GM18861 (cell line): ENCODE data around the gene DGAT2L6.
"Not testable (repeated sequence)": the region's sequence is repeated elsewhere in the genome, so short reads cannot be mapped to it uniquely, and the experiment has no call there.

Experiments
- ATAC-seq: cut with Tn5 transposase; IDR thresholded peaks from one replicate; pipeline ENCODE4 v1.9.1; 2021; ENCODE audit not compliant: unreplicated experiment

Gene DGAT2L6

GRCh38 chrX:70196961-70197720 is 19.9 kb downstream of the DGAT2L6 start:
- ATAC-seq = peak; percentile 91

- ATAC-seq = no peak
Observed at GRCh38 chrX:70201732-70202131, 24.4 kb downstream of the DGAT2L6 start.

GRCh38 chrX:70208479-70208878 is 31.2 kb downstream of the DGAT2L6 start:
- no peak for ATAC-seq

- ATAC-seq = not testable (repeated sequence)
Observed at GRCh38 chrX:70209570-70209969, 32.3 kb downstream of the DGAT2L6 start.

DNA sequence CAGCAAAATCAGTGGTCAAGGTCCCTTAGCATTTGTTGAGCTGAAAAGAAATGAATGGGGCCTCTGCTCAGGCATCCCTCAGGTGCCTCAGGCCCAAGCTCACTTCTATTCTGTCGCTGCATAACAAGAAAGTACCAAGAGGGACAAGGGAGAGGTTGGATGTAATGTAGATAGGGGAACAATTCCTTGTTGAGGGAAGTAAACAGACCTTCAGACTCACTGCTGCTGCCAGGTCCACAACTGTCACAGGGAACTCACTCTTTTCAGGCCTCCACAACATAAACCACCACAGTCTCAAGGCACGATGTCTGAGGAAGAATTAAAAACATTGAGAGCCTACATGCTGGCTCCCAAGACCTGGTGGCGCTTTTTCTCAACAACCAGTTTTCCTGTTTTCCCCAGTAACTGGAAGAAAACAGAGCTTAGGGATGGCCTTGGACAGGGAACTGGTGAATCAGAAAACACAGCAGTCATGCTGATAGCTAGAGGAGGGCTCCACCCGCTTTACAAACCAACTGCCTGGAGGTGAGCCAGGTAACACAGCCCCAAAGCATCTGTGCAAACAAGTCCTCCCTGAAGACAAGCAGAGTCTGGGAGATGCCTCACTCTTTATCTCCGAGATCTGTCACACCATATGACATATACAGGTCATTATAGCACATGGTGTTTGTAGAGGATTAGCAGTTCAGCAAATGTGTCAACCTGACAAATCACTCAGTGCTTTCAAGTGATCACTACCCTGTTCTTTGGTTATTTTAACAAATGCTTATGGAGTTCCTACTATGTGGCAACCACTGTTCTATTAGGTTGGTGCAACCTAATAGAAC is 42.9 kb downstream of the DGAT2L6 start:
- no peak for ATAC-seq

GRCh38 chrX:70226048-70226447 is 48.8 kb downstream of the DGAT2L6 start:
- ATAC-seq = no peak

- no peak for ATAC-seq
Observed at GRCh38 chrX:70226687-70227086, 49.4 kb downstream of the DGAT2L6 start.

DNA sequence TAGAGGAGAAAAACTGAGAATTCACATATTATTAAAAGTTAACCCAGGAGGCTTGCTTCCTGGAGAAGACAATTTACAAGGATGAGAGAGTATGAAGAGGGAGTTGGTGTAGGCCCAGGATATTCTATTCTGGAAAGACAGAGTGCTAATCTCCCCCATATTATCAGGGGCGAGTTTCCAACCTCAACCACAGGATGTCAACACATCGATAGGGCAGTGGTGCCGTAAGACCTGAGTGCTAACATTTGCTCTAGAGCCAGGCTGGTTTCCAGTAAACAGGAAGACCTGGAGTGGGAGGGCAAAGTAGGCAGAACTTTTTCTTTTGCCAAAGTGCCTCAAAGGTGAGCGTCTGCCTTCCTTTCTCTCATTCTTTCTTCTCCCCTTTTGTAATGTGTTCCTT is 54.4 kb downstream of the DGAT2L6 start:
- no peak for ATAC-seq

DNA sequence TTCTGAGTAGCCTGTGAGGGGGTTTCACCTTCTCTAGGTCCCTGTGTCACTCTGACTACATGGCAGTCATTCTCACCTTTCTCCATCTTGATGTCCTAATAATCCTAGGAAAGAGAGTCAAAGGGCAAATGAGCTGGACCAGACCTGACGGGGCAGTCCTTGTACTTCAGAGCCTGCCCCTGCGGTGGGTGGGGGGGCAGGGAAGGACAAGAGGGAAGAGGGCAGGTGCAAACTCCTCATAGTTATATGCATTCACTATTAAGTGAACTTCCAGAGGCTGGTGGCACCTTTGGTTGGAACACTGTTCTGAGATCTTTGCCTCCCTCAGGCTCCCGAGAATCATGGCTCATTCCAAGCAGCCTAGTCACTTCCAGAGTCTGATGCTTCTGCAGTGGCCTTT is 57.1 kb downstream of the DGAT2L6 start, which contains the start of gene AWAT1:
Gene AWAT1 (plus strand): TSS at position 301 of the 400 bp plus-strand sequence. CDS start 41 bp downstream, at position 342.
- no peak for ATAC-seq

- no peak for ATAC-seq
Observed at GRCh38 chrX:70240751-70241150, 63.5 kb downstream of the DGAT2L6 start.

DNA sequence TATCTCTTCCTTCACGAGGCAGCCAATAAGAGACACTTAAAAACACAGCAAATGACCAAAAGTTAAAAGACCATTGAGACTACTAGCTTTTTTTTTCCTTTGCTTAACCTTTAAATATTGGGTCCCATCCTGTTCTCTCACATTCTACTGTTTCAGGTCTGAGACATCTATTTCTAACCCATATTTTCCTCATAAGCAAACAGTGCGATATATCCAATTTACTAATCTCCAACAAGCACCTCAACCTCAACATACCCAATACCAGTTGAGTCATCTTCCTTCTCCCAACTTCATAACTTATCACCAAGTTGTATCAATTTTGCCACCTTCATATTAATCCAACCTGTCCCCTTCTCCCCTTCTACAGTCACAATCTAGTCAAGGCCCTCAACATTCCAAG is 64.2 kb downstream of the DGAT2L6 start:
- no peak for ATAC-seq

GRCh38 chrX:70243601-70244000 is 66.3 kb downstream of the DGAT2L6 start:
- not testable (repeated sequence) for ATAC-seq

GRCh38 chrX:70244881-70245280 is 67.6 kb downstream of the DGAT2L6 start:
- ATAC-seq = no peak

DNA sequence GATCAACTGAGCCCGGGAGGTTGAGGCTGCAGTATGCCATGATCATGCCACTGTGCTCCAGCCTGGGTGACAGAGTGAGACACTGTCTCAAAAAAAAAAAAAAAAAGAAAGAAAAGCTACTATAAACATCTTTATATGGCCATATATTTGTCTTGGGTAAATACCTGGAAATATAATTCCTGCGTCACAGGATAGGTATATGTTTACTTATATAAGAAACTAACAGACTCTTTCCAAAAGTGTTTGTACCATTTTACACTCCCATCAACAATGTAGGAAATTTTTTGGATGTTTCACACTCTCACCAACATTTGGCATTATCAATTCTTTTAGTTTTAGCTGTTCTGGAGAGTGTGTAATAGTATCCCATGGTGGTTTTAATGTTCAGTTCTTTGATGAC is 70.0 kb downstream of the DGAT2L6 start:
- no peak for ATAC-seq

- ATAC-seq = no peak
Observed at GRCh38 chrX:70252491-70252890, 75.2 kb downstream of the DGAT2L6 start.

DNA sequence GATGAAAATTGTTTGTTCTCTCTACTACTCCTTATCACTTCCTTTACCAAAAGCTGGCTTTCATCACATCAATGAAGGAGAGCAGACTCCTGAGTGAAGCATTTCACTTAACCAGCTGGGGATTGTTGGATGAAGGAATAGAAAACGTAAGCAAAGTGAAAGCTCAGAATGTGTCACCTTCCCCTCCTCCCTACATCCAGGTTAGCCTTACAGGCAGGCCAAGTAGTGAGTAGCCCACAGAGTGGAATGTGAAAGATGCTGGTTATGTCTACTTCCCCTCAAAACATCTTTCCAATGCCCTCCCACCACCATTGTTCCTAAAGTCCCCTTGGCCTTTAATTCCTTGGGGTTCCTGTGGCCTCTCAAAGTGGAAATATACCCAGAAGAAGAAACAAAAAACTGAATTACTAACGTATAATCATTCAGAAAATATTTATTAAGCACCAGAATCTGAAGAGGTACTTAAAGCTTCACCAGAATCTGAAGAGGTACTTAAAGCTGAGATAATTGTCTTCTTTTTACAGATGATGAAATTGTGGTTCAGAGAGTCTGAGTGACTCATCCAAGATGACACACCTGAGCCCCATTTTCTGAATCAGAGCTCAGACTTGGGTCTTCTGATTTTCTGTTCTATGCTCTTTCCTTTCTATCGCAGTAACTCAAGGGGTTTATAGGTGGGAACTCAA is 76.2 kb downstream of the DGAT2L6 start:
- no peak for ATAC-seq

DNA sequence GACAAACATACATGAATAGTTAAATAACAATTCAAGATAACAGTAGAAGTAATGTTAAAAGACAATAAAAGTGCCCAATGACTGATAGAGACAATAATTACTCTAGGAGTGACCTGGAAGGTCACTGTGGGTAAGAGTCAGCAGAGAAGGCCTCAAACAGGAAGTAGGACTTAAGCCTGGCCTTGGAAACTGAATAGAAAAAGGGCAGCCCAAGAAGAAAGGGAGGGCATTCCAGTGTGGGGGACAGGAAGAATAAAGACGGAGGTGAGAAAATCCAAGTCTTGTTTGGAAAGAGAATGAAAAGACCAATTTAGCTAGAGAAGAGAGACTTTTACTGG is 76.7 kb downstream of the DGAT2L6 start:
- no peak for ATAC-seq

DNA sequence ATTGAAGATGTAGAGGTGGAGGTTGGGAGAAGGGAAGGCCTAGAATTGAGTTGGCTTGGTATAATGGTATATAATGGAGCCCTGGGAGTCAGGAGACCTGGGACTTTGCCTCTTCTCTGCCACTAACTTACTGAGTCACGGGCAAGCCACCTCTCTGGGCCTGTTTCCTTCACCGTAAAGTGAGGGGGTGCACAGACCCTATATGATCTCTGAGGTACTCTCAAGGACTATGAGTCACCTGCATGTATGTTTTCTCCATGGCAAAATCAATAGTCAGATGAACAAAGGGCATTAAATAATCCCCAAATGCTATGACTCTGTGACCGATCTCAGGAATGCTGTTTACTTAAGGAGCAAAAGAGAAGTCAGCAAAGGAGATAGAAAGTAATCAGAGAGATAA is 77.6 kb downstream of the DGAT2L6 start:
- no peak for ATAC-seq
